T47D (cell line): ENCODE measurements around the gene TRAPPC6A.

Source experiments
- DNase-seq, 2 experiments: peaks; one replicate each; pipeline versions ENCODE4 v3.0.0 to v3.0.0-alpha.2; 2011 to 2012; ENCODE audit warnings: low read depth in 1 of 2, low spot score in 1 of 2
- JUND ChIP-seq: IDR thresholded peaks from 2 replicates; pipeline ENCODE4 v1.6.1; 2012; ENCODE audit warnings: low read depth
- in situ Hi-C: cut with HindIII; loops from 2 replicates; pipeline ENCODE4 v1.10.0; 2016; ENCODE audit warnings: low sequenced_read_pairs, low pct_unique_long_range_greater_than_20kb

Gene TRAPPC6A

DNA sequence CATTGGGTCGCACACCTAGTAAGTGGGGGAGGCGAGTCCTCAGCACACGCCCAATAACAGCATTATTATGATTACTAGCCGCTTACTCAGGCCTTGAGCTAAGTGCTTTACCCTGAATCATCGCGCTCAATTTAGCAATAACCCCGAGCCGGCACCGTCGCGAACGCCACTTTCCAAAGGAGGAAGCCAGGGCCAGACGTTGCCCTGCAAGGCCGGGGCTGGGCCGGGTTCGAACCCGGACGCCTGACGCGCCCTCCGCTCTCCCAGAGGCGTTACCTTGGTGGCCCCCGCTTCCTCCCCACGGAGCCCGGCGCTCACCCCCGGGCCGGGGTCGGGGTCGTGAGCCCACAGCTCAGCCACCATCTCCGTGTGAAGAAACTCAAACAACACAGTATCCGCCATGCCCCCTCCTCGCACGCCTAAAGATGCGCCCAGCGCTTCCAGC is at the start of gene TRAPPC6A:
Gene TRAPPC6A (minus strand): TSS at position 421 of the 445 bp plus-strand sequence. CDS start 19 bp downstream, at position 402.
- no peak for TF ChIP-seq JUND
- in situ Hi-C loops, result no loop called here
- DNase-seq, result no peak

- DNase-seq, result no peak
- TF ChIP-seq JUND, result no peak
- in situ Hi-C loops, result no loop called here
Measured at GRCh38 chr19:45224645-45225044, 46.6 kb upstream of the TRAPPC6A start.

- DNase-seq, result no peak
- no peak for TF ChIP-seq JUND
- in situ Hi-C loops, result no loop called here
Measured at GRCh38 chr19:45223879-45224278, 45.8 kb upstream of the TRAPPC6A start.

DNA sequence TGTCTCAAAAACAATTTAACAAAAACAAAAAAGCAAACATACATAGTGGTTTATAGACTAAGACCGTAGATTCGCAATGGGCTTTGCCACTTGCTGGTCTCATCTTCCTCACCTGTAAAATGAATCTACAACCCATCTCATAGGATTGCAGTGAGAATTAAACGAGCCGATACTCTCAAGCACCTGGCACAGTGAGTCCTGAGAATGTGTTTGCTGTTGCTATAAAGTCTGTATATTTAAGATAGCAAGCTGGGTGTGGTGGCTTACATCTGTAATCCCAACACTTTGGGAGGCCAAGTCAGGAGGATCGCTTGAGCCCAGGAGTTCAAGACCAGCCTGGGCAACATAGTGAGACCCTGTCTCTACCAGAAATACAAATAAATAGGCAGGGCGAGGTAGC is 44.7 kb upstream of the TRAPPC6A start:
- in situ Hi-C loops, result no loop called here
- no peak for TF ChIP-seq JUND
- no peak for DNase-seq

DNA sequence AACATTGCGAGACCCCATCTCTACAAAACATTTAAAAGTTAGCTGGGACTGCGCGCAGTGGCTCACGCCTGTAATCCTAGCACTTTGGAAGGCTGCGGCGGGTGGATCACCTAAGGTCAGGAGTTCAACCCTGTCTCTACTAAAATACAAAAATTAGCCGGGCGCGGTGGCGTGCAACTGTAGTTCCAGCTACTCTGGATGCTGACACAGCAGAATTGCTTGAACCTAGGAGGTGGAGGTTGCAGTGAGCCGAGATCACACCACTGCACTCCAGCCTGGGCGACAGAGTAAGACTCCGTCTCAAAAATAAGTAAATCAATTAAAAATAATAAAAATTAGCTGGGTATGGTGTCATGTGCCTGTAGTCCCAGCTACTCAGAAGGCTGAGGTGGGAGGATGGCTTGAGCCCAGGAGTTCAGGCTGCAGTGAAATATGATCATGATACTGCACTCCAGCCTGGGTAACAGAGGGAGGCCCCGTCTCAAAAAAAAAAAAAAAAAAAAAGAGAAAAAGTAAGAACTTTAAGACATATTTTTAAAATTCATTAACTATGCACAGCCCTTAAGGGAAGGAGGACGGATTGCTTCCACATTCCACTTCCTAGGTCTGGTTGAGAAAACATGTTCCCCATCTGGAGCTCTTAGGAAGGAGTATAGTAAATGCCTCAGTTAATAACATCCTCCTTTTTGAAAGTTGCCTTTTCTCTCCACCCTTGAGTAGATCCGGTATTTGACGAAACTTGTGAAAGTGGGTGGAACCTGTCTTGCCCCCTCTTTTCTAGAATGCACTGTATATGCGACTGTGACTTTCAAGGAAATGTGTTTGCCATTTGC is 41.1 kb upstream of the TRAPPC6A start:
- in situ Hi-C loops, result no loop called here
- DNase-seq, result no peak
- no peak for TF ChIP-seq JUND

- DNase-seq, result no peak
- in situ Hi-C loops, result no loop called here
- no peak for TF ChIP-seq JUND
Measured at GRCh38 chr19:45218426-45218825, 40.4 kb upstream of the TRAPPC6A start.

DNA sequence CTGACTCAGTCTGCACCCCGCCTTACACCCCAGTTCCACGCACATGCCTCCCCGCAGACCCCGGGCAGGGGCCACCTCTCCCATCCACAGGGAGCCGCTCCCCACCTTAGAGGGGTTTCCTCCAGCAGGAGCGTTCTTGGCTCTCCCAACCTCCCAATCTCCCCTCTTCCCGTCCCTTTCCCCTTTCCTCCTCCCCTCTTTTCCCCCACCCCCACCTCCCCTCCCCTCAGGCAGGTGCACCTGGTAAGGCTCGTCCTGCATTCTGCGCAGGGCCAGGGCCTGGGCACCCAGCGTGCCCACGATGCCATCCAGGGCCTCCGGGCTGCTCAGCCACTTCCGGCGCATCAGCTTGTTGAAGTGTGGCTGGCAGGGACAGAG is 39.9 kb upstream of the TRAPPC6A start:
- DNase-seq, result no peak
- in situ Hi-C loops, result no loop called here
- no peak for TF ChIP-seq JUND

DNA sequence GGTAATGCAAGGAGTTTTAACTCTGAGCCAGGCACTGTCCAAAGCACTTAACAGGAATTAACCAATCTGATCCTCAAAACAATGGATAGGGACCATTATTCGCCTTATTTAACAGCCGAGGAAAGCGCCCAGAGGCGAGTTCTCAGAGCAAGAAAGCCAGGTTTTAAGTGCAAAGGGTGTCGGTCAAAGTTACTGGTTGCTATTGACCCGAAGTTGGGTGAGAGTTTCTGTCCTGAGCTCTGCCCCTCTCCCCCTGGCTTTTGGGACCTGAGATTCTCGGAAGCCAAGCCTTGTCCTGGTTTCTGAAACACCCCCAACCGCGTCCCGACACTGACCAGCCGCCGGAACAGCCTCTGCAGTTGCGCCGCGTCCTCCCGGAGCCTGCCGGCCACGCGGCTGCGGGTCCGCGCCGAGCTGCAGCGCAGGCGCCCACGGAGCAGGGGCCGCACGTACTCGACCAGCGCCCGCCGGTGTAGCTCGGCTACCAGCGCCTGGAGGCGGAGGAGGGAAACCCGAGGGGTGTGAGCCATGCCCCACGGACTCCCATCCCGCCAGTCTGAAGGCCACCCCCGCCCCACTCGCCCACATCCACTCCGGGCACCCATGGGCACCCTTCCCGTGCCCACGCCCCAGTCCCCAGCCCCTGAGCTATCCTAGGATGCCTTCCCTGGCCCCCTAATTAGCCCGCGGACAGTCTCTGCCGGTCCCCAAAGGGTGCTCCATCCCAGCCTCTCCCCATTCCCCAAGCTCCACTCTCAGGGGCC is 39.3 kb upstream of the TRAPPC6A start:
- TF ChIP-seq JUND, result no peak
- DNase-seq, result no peak
- in situ Hi-C loops, result no loop called here

- TF ChIP-seq JUND, result no peak
- in situ Hi-C loops, result no loop called here
Measured at GRCh38 chr19:45216667-45217066, 38.6 kb upstream of the TRAPPC6A start.

GRCh38 chr19:45215391-45216191 is 37.6 kb upstream of the TRAPPC6A start:
- in situ Hi-C loops, result no loop called here

More at GRCh38 chr19:45216667-45217066, 38.6 kb upstream of the TRAPPC6A start:
- DNase-seq, result no peak

GRCh38 chr19:45213031-45213430 is 35.0 kb upstream of the TRAPPC6A start:
- in situ Hi-C loops, result no loop called here
- no peak for DNase-seq
- no peak for TF ChIP-seq JUND

More at GRCh38 chr19:45215391-45216191, 37.6 kb upstream of the TRAPPC6A start:
- TF ChIP-seq JUND, result no peak
- DNase-seq, result no peak

GRCh38 chr19:45211751-45212381 is 33.8 kb upstream of the TRAPPC6A start:
- no peak for DNase-seq
- no peak for TF ChIP-seq JUND
- in situ Hi-C loops, result no loop called here

DNA sequence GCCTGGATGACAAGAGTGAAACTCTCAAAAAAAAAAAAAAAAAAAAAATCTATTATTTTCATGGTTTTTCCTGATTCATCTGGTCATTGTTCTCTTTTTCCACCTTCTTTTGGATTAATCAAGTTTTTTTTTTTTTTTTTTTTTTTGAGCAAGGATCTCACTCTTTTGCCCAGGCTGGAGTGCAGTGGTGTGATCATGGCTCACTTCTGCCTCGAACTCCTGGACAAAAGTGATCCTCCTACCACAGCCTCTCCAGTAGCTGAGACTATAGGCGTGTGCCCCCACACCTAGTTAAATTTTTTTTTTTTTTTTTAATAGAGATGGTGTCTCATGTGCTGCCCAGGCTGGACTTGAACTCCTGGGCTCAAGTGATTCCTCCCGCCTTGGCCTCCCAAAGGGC is 28.3 kb upstream of the TRAPPC6A start:
- in situ Hi-C loops, result no loop called here
- no peak for TF ChIP-seq JUND
- DNase-seq, result no peak
